Inflammatory macrophage treated with lipopolysaccharide for 4 hours (primary cell): ENCODE data around the gene RAB4B.
"Not testable (repeated sequence)": the region's sequence is repeated elsewhere in the genome, so short reads cannot be mapped to it uniquely, and the experiment has no call there.

Source experiments
- DNase-seq: peaks from one replicate; pipeline ENCODE4 v3.0.0-alpha.2; 2020

Gene RAB4B

GRCh38 chr19:40752257-40752781, 25.7 kb upstream of the RAB4B start:
- DNase-seq, result peak; percentile 66

DNA sequence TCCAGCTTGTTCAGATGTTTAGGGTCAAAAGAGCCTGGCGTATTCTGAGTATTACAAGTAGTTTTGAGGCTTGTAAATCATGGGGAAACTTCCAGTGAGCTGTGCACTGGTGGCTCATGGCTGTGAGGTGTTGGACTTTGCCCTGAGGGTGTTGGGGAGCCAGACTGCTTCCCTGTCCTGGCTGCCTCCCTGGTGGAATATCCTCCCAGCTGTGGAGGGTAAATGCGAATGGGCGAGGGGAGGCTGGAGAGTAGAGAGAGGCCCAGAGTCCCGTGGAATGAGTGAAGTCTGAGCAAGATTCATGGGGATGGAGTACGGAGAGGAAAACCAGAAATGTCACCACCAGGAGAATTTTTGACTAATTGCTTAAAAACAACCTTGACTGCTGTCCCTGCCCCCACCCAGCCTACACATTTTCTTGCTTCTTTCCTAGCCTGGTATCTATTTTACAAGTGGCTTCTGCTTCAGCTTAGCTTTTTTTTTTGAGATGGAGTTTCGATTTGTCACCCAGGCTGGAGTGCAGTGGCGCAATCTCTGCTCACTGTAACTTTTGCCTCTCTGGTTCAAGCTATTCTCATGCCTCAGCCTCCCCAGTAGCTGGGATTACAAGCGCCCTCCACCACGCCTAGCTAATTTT, 23.3 kb upstream of the RAB4B start:
- peak; percentile 91 for DNase-seq

- peak; percentile 19 for DNase-seq
Observed at GRCh38 chr19:40755248-40755624, 22.8 kb upstream of the RAB4B start.

DNA sequence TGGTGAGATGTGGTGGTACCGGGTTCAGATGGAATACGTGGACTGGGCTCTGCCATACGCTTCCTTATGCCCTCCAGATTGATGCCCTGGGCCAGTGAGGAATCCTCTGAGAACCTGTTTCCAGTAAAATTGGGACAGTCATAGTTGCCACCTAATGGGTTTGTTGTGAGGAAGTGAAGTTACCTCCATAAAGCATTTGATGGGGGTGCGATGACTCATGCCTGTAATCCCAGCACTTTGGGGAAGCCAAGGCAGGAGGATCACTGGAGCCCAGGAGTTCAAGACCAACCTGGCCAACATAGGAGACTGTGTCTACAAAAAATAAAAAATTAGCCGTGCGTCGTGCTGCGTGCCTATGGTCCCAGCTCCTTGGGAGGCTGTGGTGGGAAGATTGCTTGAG, 22.3 kb upstream of the RAB4B start:
- DNase-seq, result no peak

- DNase-seq, result no peak
Observed at GRCh38 chr19:40756502-40757110, 21.4 kb upstream of the RAB4B start.

DNA sequence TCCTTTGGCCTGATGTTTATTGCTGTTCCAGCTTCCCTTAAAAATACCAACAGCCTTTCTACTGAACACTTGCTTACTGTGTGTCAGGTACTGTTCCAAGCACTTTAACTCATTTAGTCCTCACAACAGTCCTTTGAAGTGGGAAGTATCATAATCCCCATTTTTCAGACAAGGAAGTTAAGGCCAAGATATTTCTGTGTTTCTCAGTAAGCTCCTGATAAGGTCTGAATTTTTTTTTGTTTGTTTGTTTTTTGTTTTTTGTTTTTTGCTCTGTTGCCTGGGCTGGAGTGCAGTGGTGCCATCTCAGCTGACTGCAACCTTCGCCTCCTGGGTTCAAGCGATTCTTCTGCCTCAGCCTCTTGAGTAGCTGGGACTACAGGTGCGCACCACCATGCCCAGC, 19.6 kb upstream of the RAB4B start:
- DNase-seq, result no peak

GRCh38 chr19:40759352-40759751, 18.7 kb upstream of the RAB4B start:
- no peak for DNase-seq

DNA sequence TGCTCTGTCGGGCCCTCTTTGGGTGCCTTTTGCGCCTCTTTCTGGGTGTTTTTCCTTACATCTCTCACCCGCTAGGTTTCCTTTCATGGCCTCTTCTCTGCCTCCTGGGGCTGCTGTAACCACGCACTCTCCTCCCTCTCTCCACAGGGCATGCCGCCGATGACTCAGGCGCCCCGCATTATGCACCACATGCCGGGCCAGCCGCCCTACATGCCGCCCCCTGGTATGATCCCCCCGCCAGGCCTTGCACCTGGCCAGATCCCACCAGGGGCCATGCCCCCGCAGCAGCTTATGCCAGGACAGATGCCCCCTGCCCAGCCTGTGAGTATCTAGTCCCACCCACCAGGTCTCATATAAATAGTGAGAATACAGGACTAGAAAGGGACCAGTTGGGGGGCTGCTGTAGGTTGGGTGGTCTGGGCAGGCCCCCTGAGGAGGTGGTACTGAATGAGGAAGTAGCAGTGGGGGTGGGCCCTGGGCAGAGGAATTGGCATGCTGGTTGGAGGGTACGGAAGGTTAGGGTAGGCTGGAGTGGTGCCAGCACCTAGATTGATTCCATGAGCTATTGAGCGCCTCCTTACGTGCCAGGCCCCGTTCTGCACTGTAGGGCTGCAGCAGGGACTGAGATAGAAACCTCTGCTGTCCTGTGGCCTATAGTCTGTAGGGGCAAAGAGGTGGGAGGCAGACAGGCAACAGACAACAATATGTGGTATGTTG, 15.1 kb upstream of the RAB4B start:
- no peak for DNase-seq

DNA sequence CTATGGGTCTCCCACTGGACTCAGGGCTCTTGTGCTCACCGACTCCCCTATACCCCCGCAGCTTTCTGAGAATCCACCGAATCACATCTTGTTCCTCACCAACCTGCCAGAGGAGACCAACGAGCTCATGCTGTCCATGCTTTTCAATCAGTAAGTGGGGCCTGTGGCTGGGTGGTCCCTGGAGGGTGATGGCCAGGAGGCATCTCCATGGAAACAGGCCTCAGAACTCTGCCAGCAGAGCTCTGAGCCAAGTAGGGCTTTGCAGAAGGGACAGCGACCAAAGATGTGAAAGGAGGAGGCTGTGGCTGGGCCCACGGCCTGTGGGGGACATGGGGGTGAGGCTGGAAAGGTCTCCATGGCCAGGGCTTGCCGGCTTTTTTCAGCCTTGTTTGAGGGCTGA, 14.5 kb upstream of the RAB4B start:
- DNase-seq, result no peak

GRCh38 chr19:40763963-40764362, 14.1 kb upstream of the RAB4B start:
- DNase-seq, result no peak

DNA sequence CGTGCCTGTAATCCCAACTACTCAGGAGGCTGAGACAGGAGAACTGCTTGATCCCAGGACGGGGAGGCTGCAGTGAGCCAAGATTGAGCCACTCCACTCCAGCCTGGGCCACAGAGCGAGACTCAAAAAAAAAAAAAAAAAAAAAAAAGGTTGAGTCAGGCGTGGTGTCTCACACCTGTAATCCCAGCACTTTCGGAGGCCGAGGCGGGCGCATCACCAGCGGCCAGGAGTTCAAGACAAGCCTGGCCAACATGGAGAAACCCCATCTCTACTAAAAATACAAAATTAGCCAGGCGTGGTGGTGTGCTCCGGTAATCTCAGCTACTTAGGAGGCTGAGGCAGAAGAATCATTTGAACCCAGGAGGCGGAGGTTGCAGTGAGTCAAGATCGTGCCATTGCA, 11.7 kb upstream of the RAB4B start:
- not testable (repeated sequence) for DNase-seq

DNA sequence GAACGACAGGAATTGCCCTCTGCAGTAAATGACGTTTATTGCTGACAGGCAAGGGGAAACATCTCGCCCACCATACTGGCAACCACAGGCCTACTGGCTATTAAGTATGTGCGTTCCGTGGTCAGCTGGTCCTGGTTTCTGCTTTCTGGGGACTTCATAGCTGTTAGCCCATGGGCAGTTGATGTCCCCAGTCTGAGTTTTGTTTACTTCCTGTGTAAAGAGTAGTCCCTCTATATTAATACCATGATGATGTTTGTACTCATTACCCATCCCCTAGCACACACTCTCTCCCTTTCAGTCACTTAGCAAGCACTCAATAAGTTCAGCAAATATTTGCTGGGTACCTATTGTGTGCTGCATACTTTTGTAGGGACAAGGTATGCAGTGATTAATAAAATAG, 9.2 kb upstream of the RAB4B start:
- DNase-seq, result peak; percentile 47

DNA sequence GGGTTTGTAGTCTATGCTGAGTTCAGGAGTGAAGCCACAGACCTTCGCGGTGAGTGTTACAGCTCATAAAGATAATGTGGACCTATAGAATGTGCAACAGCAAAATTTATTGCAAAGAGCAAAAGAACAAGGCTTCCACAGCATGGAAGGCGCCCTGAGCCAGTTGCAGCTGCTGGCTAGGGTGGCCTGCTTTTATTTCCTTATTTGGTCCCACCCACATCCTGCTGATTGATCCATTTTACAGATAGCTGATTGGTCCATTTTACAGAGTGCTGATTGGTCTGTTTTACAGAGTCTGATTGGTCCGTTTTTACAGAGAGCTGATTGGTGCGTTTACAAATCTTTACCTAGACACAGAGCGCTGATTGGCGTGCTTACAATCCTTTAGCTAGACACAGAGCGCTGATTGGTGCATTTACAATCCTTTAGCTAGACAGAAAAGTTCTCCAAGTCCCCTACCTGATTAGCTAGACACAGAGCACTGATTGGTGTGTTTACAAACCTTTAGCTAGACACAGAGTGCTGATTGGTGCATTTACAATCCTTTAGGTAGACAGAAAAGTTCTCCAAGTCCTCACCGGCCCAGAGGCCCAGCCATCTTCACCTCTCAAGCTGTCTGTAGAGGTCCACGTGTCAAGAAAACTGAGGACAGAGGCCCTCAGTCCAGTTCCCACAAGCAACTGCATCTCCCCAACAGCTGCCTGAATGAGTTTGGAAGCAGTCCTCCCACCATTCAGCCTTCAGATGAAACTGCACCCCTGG, 6.8 kb upstream of the RAB4B start:
- not testable (repeated sequence) for DNase-seq

- no peak for DNase-seq
Observed at GRCh38 chr19:40774916-40775631, 3.0 kb upstream of the RAB4B start, which contains the start of gene MIA. TSS of gene MIA (plus strand) at chr19:40775521. CDS start at chr19:40775543, 22 bp downstream.

DNA sequence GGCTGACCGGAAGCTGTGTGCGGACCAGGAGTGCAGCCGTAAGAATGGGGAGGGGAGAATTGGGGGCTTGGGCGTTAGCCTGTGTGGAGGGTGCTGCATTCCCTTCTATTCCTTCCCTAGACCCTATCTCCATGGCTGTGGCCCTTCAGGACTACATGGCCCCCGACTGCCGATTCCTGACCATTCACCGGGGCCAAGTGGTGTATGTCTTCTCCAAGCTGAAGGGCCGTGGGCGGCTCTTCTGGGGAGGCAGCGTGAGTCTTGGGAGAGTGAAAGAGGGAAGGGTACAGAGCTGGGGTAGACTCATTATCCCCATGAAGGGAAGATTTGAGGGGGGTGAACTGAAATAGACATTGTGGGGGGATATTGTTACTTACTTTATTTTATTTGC, 2.4 kb upstream of the RAB4B start:
- DNase-seq, result no peak

- no peak for DNase-seq
Observed at GRCh38 chr19:40776364-40776763, 1.7 kb upstream of the RAB4B start.

- peak; percentile 98 for DNase-seq
Observed at GRCh38 chr19:40776932-40777644, 959 bp upstream of the RAB4B start.

DNA sequence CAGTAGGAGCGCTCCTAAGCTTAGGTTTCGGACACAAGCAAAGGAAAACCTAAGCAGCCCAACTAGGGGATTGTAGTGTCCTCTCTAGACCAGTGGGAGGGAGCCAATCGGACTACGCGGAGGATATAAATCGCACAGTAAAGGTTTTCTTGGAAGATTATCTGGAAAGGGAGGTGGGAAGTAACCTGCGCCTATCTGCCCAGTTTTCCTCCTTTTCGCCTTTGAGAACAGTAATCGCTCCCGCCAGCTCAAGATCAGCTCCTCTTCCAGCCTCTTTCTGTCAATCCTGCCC, 456 bp upstream of the RAB4B start:
- DNase-seq, result no peak

GRCh38 chr19:40778706-40779284, 748 bp downstream of the RAB4B start:
- peak; percentile 75 for DNase-seq

- DNase-seq, result no peak
Observed at GRCh38 chr19:40780582-40780981, 2.5 kb downstream of the RAB4B start.

DNA sequence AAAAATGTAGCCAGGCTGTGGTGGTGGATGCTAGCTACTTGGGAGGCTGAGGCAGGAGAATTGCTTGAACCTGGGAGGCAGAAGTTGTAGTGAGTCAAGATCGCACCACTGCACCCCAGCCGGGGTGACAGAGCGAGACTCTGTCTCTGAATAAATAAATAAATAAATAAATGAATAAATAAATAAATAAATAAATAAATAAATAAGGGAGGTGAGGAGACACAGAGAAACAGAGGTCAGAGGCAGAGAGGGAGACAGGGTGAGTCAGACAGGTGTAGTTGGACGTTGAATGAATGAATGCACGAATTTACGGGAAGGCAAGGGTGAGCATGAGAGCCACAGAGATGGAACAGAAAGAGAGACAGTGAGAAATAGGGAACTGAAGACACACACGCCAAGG, 3.1 kb downstream of the RAB4B start:
- no peak for DNase-seq

GRCh38 chr19:40783711-40784110, 5.7 kb downstream of the RAB4B start:
- DNase-seq, result no peak
